Measurements from ENCODE around the gene NLRP13. TPM values are rescaled to one million over a fixed set of nuclear protein-coding genes. Genes with fewer than 3 reads are reported as not detected.

Gene NLRP13, protein sequence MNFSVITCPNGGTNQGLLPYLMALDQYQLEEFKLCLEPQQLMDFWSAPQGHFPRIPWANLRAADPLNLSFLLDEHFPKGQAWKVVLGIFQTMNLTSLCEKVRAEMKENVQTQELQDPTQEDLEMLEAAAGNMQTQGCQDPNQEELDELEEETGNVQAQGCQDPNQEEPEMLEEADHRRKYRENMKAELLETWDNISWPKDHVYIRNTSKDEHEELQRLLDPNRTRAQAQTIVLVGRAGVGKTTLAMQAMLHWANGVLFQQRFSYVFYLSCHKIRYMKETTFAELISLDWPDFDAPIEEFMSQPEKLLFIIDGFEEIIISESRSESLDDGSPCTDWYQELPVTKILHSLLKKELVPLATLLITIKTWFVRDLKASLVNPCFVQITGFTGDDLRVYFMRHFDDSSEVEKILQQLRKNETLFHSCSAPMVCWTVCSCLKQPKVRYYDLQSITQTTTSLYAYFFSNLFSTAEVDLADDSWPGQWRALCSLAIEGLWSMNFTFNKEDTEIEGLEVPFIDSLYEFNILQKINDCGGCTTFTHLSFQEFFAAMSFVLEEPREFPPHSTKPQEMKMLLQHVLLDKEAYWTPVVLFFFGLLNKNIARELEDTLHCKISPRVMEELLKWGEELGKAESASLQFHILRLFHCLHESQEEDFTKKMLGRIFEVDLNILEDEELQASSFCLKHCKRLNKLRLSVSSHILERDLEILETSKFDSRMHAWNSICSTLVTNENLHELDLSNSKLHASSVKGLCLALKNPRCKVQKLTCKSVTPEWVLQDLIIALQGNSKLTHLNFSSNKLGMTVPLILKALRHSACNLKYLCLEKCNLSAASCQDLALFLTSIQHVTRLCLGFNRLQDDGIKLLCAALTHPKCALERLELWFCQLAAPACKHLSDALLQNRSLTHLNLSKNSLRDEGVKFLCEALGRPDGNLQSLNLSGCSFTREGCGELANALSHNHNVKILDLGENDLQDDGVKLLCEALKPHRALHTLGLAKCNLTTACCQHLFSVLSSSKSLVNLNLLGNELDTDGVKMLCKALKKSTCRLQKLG
- total RNA-seq = not detected in 2 replicates

GRCh38 chr19:55931936-55932386, at the start of gene NLRP13:
TSS of gene NLRP13 (minus strand) at chr19:55932336. CDS start at chr19:55932311, 25 bp downstream.

DNA sequence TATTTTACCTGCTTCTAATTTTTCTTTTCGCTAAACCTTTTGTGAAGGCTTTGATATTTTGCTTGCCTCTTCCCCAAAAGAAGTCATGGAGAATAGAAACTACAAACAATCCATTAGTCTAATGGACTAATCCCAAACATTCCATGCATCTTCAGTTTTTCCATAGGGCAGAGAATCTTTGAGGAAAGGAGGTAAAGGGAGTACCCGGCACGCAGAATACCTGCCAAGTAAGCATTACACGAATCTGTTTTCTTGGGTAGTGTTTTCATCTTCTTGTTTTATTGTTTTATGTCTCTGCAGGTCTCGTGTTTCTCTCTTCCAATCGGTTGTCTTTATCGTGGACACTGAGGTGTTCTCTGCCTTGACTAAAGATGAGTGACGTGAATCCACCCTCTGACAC, 15.4 kb upstream of the NLRP13 start, which contains the start of gene NLRP8:
Gene NLRP8, plus strand, starts transcription at position 301 of the 400 bp plus-strand sequence.

Other genes with a start within 250 kb of the NLRP13 start
- not detected in 2 replicates for gene NLRP9, start 193.9 kb downstream of the NLRP13 start, total RNA-seq
- not detected in 2 replicates for gene RFPL4A, start 173.2 kb downstream of the NLRP13 start, total RNA-seq
- not detected in 2 replicates for gene RFPL4AL1, start 163.2 kb downstream of the NLRP13 start, total RNA-seq
- gene NLRP11, start 100.3 kb downstream of the NLRP13 start, total RNA-seq = not detected in 2 replicates
- not detected in 2 replicates for gene NLRP4, start 95.8 kb downstream of the NLRP13 start, total RNA-seq
- not detected in 2 replicates for gene NLRP8, start 15.5 kb upstream of the NLRP13 start, total RNA-seq
- not detected in 2 replicates for gene NLRP5, start 54.4 kb upstream of the NLRP13 start, total RNA-seq
- 20.2 and 30.2 TPM in 2 replicates for gene ZNF787, start 189.0 kb upstream of the NLRP13 start, total RNA-seq
- gene ZNF444, start 209.0 kb upstream of the NLRP13 start, total RNA-seq = 12.9 and 13.9 TPM in 2 replicates
- gene GALP, start 243.7 kb upstream of the NLRP13 start, total RNA-seq = not detected in 2 replicates